PC-3 (cell line): ENCODE results near the gene S100P. TPM values are rescaled to one million over a fixed set of nuclear protein-coding genes. Genes with fewer than 3 reads are reported as not detected.

ENCODE experiments used
- ATAC-seq: fragments of 200-7000 bp; cut with Tn5 transposase; 2 replicates; pipeline ENCODE4 v1.9.1; 2020; ENCODE audit warnings: mild to moderate bottlenecking, moderate library complexity
- BruUV-seq: library from RNA; stranded (reverse); fragments of 400-500 nt; replicated peaks from 2 replicates; lab custom pipeline; 2021; lab: Mats Ljungman, UMichigan
- CTCF ChIA-PET: fragments of 300-600 bp; sonication (Branson Sonifier 250); formaldehyde crosslinking; loops from one replicate; lab custom pipeline; 2022; ENCODE audit warnings: antibody characterized with exemption; lab: Charles Lee
- POLR2A ChIA-PET: fragments of 300-600 bp; sonication (Branson Sonifier 250); formaldehyde crosslinking; loops from one replicate; lab custom pipeline; 2022; ENCODE audit warnings: antibody characterized with exemption; ENCODE audit not compliant: unreplicated experiment; lab: Charles Lee
- DNase-seq: peaks from one replicate; pipeline ENCODE4 v3.0.0-alpha.2; 2015
- H2AFZ ChIP-seq: fragments of 300-600 bp; sonication (generic); 2 replicates; pipeline ENCODE4 v1.6.0; 2016; ENCODE audit warnings: antibody characterized with exemption, low read length
- H3F3A ChIP-seq: fragments of 300-600 bp; sonication (generic); one replicate; pipeline ENCODE4 v1.6.0; 2017; ENCODE audit warnings: antibody characterized with exemption, low read length, control low read depth, mild to moderate bottlenecking; ENCODE audit not compliant: unreplicated experiment
- H3K27ac ChIP-seq: fragments of 300-600 bp; sonication (generic); 2 replicates; pipeline ENCODE4 v1.5.1; 2016; ENCODE audit warnings: mild to moderate bottlenecking, low read length
- H3K27me3 ChIP-seq: fragments of 300-600 bp; sonication (generic); 2 replicates; pipeline ENCODE4 v1.6.1; 2016; ENCODE audit warnings: low read length, mixed read lengths
- H3K36me3 ChIP-seq: fragments of 300-600 bp; sonication (generic); 2 replicates; pipeline ENCODE4 v1.6.1; 2016; ENCODE audit warnings: low read depth, mixed run types, low read length, mixed read lengths
- H3K4me1 ChIP-seq: fragments of 300-600 bp; sonication (generic); 2 replicates; pipeline ENCODE4 v1.5.1; 2016; ENCODE audit warnings: low read length; ENCODE audit not compliant: insufficient read depth
- H3K4me2 ChIP-seq: fragments of 300-600 bp; sonication (generic); 2 replicates; pipeline ENCODE4 v1.6.0; 2016; ENCODE audit warnings: low read length
- H3K4me3 ChIP-seq: fragments of 300-600 bp; sonication (generic); 2 replicates; pipeline ENCODE4 v1.5.1; 2016; ENCODE audit warnings: mild to moderate bottlenecking, low read length, mixed read lengths
- H3K79me2 ChIP-seq: fragments of 300-600 bp; sonication (generic); 2 replicates; pipeline ENCODE4 v1.6.1; 2017; ENCODE audit warnings: low read length, mixed read lengths
- H3K9ac ChIP-seq: fragments of 300-600 bp; sonication (generic); 2 replicates; pipeline ENCODE4 v1.6.0; 2016; ENCODE audit warnings: mild to moderate bottlenecking, low read length
- H3K9me2 ChIP-seq: fragments of 300-600 bp; sonication (generic); replicated peaks from 2 replicates; pipeline ENCODE4 v1.6.1; 2016; ENCODE audit warnings: mixed run types, low read length, mixed read lengths
- H3K9me3 ChIP-seq: fragments of 300-600 bp; sonication (generic); 2 replicates; pipeline ENCODE4 v1.6.1; 2016; ENCODE audit warnings: low read length, mixed read lengths
- H4K20me1 ChIP-seq: fragments of 300-600 bp; sonication (generic); 2 replicates; pipeline ENCODE4 v1.6.1; 2016; ENCODE audit warnings: low read length, mixed read lengths
- EZH2 ChIP-seq: fragments of 300-600 bp; sonication (generic); IDR thresholded peaks from one replicate; pipeline ENCODE4 v1.6.1; 2017; ENCODE audit warnings: antibody characterized with exemption, mild to moderate bottlenecking, low read length; ENCODE audit not compliant: unreplicated experiment
- EZH2phosphoT487 ChIP-seq: fragments of 300-600 bp; sonication (generic); IDR thresholded peaks from 2 replicates; pipeline ENCODE4 v1.6.1; 2018; ENCODE audit warnings: mild to moderate bottlenecking, antibody characterized with exemption, low read length, borderline replicate concordance
- intact Hi-C: fragments of 100-400 bp; cut with micrococcal nuclease; formaldehyde crosslinking; loops from 2 replicates; pipeline ENCODE4 v1.9.0; 2023
- total RNA-seq: library from RNA; depleted of rRNA; stranded (reverse); fragments of >200 nt; gene quantifications from 2 replicates; pipeline ENCODE4 v1.2.3, GENCODE V29; 2014
- TF ChIP-seq, protein P1 (sequence below): fragments of 300-600 bp; sonication (generic); conservative IDR thresholded peaks from 2 replicates; pipeline ENCODE4 v1.5.1; 2017; ENCODE audit warnings: antibody characterized with exemption, low read depth, mild to moderate bottlenecking, low read length

Gene S100P
- total RNA-seq, 1 experiment from 2014 or later, result 59.8 TPM

DNA sequence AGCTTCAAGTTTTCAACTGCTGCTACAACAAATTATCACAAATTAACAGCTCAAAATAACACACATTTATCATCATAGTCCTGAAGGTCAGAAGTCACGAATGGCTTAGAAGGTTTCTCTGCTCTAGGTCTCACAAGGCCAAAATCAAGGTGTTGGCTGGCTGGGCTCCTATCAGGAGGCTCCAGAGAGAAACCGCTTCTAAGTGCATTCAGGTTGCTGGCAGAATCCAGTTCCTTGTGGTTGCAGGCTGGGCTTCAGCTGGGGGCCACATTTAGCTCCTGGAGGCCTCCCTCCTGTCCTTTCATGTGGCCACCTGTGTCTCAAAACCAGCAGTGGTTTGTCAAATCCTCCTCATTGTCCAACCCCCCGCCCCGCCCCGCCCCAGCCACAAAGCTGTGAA is 37.8 kb upstream of the S100P start:
- no peak for DNase-seq
- Histone ChIP-seq H3K27me3 (no peaks in the 10 kb centered on the region), H3K4me2 (no peak overlapping the region), H2AFZ (no peak overlapping the region), H3F3A (no peaks in the 10 kb centered on the region), H3K4me3 (no peak overlapping the region), H4K20me1 (no peaks in the 10 kb centered on the region), H3K36me3 (no peaks in the 10 kb centered on the region), H3K9me3 (no peaks in the 10 kb centered on the region), H3K79me2 (no peaks in the 10 kb centered on the region), H3K4me1 (no peaks in the 10 kb centered on the region), H3K9me2 (no peaks in the 10 kb centered on the region), H3K27ac (no peak overlapping the region), H3K9ac (no peak overlapping the region)
- BruUV-seq, result no TSS peak
- ChIA-PET POLR2A (no interaction called here), CTCF (no interaction called here)
- ATAC-seq, result no peak
- TF ChIP-seq, protein P1, sequence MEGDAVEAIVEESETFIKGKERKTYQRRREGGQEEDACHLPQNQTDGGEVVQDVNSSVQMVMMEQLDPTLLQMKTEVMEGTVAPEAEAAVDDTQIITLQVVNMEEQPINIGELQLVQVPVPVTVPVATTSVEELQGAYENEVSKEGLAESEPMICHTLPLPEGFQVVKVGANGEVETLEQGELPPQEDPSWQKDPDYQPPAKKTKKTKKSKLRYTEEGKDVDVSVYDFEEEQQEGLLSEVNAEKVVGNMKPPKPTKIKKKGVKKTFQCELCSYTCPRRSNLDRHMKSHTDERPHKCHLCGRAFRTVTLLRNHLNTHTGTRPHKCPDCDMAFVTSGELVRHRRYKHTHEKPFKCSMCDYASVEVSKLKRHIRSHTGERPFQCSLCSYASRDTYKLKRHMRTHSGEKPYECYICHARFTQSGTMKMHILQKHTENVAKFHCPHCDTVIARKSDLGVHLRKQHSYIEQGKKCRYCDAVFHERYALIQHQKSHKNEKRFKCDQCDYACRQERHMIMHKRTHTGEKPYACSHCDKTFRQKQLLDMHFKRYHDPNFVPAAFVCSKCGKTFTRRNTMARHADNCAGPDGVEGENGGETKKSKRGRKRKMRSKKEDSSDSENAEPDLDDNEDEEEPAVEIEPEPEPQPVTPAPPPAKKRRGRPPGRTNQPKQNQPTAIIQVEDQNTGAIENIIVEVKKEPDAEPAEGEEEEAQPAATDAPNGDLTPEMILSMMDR, result no peak
- TF ChIP-seq EZH2phosphoT487 (no peak), EZH2 (no peak)
- intact Hi-C loops, result no loop called here

DNA sequence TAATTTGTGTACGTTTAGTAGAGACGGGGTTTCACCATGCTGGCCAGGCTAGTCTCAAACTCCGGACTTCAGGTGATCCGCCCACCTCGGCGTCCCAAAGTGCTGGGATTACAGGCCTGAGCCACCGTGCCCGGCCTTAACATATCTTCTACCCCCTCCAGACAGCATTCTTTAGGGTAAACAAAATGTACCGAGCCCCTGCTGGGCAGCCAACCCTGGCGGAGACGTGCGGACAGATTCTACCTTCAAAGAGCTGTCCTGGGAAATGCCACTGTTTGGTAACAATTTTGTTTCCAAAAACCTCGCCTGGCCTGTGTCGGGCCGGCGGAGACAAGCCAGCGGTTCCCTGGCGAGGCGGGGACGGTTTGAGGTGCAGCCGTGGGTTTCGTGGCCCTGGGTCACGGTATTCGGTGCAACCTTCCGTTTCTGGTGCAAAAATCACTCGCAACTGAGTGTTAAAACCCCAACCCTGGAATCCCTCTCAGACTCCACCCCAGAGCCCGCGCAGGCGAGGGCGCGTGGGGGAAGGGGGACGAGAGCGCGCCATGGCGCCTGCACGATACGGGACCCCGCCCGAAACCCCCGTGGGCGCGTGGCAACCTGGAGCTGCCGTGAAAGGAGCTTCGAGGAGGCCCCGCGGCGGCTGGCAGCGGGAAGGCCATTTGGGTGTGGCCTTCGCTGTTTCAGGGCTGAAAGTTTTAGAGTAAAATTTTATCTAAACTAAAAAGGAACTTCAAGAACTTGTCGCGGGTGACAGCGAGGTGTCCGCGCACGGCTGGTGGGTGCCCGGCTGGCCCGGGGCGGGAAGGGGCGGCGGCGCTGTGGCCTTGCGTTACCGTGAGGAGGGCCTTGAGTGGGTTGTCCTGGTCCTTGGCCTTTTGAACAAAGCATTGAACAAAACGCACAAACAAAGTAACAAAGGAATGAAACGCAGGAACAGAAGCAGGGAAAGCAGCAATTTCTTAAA is 36.2 kb upstream of the S100P start:
- Histone ChIP-seq H3K9ac (no peak overlapping the region), H3K79me2 (no peaks in the 10 kb centered on the region), H3K27ac (no peak overlapping the region), H3K9me3 (no peaks in the 10 kb centered on the region), H3K4me3 (no peak overlapping the region), H3F3A (no peaks in the 10 kb centered on the region), H2AFZ (no peak overlapping the region), H3K4me2 (no peak overlapping the region), H3K27me3 (no peaks in the 10 kb centered on the region), H3K9me2 (no peaks in the 10 kb centered on the region), H3K4me1 (no peaks in the 10 kb centered on the region), H4K20me1 (no peaks in the 10 kb centered on the region), H3K36me3 (no peaks in the 10 kb centered on the region)
- intact Hi-C loops, result no loop called here
- ChIA-PET POLR2A (no interaction called here), CTCF (no interaction called here)
- TF ChIP-seq EZH2phosphoT487 (no peak), EZH2 (no peak)
- TF ChIP-seq, protein P1, result no peak
- DNase-seq, result no peak
- no peak for ATAC-seq
- BruUV-seq, result no TSS peak

DNA sequence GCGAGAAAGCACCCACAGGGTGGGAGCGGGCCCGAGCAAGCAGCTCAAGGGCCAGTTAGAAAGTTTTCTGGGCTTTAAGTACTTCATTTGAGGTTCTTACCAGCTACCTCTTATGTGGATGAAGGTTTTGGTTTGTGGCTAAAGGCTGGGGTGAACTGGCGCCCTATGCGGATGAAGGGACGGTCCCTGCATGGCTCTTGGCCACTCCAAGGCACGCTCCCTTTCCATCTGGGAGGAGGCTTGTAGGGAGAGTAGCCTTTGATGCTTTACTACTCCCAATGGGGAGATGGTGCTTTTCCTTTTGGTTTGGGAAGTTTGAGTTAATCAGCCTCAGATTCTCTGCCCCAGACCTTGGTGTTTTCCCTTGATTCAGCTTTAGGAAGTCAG is 35.5 kb upstream of the S100P start:
- no peaks in the 10 kb centered on the region for H4K20me1 ChIP-seq
- H3K4me2 ChIP-seq, result no peak overlapping the region
- H3K36me3 ChIP-seq, result no peaks in the 10 kb centered on the region
- H3K9ac ChIP-seq, result no peak overlapping the region
- H3F3A ChIP-seq, result no peaks in the 10 kb centered on the region
- no peaks in the 10 kb centered on the region for H3K79me2 ChIP-seq
- ChIA-PET POLR2A (no interaction called here), CTCF (no interaction called here)
- no peak overlapping the region for H2AFZ ChIP-seq
- TF ChIP-seq EZH2phosphoT487, result no peak
- H3K9me2 ChIP-seq, result no peaks in the 10 kb centered on the region
- BruUV-seq, result no TSS peak
- H3K27ac ChIP-seq, result no peak overlapping the region
- no peak overlapping the region for H3K4me3 ChIP-seq
- DNase-seq (no peak), ATAC-seq (no peak)
- H3K4me1 ChIP-seq, result no peaks in the 10 kb centered on the region
- no peaks in the 10 kb centered on the region for H3K27me3 ChIP-seq
- no peaks in the 10 kb centered on the region for H3K9me3 ChIP-seq
- intact Hi-C loops, result no loop called here
